ENCODE results near the gene FUT9.

DNA sequence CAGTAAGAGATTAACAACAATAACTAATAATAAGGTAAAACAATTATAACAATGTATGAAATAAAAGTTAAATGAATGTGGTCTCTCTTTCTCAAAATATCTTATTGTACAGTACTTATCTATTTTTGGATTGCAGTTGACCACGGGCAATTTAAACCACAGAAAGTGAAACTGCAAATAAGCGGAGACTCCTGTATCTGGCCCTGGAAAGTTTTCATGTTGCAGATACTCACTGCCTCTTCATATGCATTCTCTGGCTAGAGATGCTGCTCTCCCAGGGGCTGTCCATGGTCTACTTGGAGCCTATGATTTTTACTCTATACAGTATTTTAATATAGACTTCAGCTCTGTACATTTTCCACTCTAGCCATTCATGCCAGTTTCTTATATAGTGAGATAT, 230.8 kb downstream of the FUT9 start:
- TF ChIP-seq, protein P1, sequence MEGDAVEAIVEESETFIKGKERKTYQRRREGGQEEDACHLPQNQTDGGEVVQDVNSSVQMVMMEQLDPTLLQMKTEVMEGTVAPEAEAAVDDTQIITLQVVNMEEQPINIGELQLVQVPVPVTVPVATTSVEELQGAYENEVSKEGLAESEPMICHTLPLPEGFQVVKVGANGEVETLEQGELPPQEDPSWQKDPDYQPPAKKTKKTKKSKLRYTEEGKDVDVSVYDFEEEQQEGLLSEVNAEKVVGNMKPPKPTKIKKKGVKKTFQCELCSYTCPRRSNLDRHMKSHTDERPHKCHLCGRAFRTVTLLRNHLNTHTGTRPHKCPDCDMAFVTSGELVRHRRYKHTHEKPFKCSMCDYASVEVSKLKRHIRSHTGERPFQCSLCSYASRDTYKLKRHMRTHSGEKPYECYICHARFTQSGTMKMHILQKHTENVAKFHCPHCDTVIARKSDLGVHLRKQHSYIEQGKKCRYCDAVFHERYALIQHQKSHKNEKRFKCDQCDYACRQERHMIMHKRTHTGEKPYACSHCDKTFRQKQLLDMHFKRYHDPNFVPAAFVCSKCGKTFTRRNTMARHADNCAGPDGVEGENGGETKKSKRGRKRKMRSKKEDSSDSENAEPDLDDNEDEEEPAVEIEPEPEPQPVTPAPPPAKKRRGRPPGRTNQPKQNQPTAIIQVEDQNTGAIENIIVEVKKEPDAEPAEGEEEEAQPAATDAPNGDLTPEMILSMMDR (IDR thresholded peaks at IDR 0.05) = no peak
- no peak for TF ChIP-seq EZH2 (IDR thresholded peaks at IDR 0.05)
- no peak for TF ChIP-seq EZH2phosphoT487 (IDR thresholded peaks at IDR 0.05)

Data from neural progenitor cell (in vitro differentiated cells).